DMS114 treated with DMSO at 0.1 percent for 48 hours (cell line): ENCODE measurements around the gene ECEL1.
"Not testable (repeated sequence)": the region's sequence is repeated elsewhere in the genome, so short reads cannot be mapped to it uniquely, and the experiment has no call there.

Experiments
- DNase-seq: peaks from one replicate; lab custom pipeline; 2025; ENCODE audit not compliant: unreplicated experiment; lab: John Stamatoyannopoulos, UW

The ECEL1 gene

DNA sequence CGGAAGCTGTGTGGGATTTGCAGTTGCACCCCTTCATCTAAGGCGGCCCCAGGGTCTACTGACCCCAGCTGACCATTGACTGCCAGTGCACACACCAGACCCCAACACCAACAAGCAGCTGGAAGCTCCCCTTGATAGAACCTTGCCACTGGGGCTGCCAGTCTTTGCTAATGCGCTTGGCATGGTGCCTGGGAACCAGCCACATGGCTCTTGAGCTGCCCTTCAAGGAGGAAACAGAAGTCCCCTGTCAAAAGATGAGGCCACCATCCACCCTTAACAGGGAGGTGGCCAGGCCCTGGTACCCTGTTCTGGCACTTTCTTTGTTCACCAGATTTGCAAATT, 23.1 kb downstream of the ECEL1 start:
- no peak for DNase-seq

DNA sequence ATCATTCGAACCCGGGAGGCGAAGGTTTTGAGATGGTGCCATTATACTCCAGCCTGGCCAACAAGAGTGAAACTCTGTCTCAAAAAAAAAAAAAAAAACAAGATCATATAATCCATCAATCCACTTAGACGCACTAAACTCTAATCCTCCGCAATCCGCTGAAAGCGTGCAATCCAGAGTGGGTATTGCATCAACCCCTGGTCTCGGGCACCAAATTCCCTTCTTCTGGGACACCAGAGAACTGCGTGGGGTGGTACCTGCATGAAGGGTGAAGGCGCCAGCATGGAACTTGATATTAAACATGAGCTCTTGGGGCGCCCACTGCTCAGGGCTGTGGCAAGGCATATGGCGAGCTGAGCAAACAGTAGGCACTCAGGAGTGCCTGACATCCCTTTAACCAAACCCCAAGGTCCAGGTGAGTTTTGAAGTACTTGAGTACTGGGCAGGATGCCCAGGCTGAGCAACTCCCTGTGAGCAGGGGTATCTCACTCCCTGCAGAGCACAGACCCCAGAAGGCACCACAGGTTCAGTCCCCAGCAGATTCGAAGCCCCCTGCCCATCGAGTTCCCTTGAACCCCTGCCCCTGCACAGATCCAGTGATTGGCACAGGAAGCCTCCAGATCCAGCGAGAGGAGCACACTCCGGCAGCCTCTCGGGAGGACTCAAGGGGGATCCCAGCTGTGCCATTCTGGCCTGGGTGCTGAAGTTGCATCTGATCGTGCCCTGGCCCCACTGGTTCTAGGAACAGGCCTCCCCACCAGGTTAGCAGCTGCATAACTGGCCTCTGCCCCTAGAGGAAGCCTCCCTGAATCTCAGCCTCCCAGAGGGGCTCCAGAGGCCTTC, 23.7 kb downstream of the ECEL1 start:
- DNase-seq: no peak

DNA sequence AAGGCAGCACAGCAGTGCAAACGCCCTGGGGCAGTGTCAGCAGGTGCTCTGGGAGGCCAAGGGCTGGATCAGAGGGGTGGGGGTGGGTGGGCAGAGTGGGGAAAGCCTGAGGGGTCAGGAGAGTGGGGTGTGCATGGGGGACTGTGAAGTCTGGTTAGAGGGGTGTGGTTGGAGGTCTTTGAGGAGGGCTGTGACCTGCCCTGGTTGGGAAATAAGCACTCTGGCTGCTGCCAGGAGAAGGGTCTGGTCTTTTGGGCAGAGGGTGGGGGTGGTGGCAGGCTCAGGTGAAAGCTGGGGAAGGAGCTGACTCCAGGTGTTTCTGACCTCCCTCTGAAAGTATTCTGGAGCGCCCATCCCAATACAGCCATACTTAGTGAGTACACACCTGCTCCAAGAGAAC, 27.5 kb downstream of the ECEL1 start:
- DNase-seq: no peak

DNA sequence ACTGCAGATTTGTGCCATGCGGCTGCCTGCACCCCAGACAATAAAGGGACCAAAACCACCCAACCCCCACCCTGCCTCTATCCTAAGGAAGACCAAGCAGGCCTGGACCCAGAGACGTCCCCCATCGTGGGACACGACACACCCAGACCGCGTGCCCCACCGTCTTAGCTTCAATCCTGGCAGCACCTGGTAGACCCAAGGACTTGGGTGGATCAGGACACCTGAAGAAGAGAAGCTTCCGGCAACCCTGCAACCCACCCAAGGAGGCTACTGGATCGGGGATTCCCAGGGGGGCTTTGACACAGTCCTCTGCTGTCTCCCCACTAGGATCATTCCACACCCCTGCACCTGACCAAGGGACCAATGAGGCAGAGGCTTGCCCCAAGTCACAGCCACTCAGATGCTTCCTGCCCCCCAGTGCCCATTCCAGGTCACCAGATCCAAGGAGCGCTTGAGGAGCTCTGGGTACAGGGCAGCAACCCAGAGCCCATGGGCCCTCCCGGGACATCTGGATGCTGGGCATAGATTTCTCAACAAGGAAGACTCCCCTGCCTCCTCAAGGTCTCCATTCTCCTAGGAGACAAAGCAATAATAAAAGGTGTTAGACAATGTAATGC, 28.1 kb downstream of the ECEL1 start:
- DNase-seq: no peak

DNA sequence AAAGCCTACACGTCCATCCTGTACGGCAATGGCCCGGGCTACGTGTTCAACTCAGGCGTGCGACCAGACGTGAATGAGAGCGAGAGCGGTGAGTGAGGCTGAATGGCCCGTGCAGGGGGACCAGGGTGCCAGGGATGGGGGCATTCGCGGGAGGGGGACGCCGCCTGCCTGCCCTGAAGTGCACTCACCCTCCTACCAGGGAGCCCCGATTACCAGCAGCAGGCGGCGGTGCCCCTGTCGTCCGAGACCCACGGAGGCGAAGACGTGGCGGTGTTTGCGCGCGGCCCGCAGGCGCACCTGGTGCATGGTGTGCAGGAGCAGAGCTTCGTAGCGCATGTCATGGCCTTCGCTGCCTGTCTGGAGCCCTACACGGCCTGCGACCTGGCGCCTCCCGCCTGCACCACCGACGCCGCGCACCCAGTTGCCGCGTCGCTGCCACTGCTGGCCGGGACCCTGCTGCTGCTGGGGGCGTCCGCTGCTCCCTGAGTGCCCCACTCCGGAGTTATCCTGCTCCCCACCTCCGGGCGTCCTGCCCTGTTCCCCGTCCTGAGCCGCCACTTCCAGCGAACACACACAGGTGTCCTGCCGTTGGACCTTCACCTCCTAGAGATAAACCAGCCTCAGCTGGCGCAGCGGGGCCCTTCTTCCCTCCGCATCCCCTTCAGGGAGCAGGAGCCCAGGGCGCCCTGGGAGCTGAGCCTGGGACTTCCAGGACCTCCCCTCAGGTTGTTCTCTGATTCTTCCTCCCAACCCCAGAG, 28.8 kb downstream of the ECEL1 start:
- DNase-seq: no peak

DNA sequence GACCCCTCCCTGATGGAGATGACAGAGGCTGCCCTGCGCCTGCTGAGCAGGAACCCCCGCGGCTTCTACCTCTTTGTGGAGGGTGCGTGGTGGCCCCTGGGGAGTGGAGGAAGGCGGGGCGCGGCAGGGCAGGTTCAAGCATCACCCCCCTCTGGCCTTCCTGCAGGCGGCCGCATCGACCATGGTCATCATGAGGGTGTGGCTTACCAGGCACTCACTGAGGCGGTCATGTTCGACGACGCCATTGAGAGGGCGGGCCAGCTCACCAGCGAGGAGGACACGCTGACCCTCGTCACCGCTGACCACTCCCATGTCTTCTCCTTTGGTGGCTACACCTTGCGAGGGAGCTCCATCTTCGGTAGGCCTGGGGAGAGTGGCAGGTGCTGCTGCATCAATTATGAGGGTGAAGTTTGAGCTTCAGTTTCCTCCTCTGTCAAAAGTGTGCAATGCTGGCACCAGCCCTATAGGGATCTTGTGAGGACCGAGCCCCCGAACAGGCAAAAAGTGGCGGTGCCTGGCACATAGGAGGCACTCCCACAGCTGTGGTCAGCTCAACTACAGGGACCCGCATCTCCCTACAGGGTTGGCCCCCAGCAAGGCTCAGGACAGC, 29.5 kb downstream of the ECEL1 start:
- DNase-seq: no peak

DNA sequence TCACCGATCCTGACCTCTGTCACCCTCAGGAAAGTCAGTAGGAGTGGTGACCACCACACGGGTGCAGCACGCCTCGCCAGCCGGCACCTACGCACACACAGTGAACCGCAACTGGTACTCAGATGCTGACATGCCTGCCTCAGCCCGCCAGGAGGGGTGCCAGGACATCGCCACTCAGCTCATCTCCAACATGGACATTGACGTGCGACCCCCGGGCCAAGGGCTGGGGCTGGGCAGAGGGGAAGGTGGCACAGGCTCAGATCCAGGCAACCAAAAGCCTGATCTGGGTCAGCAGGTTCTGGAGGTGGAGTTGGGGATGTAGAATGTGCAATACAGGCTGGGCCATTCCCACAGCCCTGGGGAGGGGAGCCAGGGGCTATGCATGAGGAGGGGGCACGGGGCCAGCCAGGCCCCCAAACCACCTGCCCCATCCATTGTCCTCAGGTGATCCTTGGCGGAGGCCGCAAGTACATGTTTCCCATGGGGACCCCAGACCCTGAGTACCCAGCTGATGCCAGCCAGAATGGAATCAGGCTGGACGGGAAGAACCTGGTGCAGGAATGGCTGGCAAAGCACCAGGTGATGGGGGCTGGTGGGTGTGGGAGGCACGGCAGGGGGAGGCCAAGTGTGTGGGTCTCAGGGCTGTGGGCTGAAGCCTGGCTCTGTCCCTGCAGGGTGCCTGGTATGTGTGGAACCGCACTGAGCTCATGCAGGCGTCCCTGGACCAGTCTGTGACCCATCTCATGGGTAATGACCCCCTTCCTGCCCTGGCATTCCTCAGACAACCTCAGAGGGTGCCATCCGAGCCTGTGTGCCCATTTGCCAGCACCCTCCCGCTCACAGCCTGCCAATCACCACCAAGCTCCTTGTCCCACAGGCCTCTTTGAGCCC, 30.3 kb downstream of the ECEL1 start:
- DNase-seq: no peak

DNA sequence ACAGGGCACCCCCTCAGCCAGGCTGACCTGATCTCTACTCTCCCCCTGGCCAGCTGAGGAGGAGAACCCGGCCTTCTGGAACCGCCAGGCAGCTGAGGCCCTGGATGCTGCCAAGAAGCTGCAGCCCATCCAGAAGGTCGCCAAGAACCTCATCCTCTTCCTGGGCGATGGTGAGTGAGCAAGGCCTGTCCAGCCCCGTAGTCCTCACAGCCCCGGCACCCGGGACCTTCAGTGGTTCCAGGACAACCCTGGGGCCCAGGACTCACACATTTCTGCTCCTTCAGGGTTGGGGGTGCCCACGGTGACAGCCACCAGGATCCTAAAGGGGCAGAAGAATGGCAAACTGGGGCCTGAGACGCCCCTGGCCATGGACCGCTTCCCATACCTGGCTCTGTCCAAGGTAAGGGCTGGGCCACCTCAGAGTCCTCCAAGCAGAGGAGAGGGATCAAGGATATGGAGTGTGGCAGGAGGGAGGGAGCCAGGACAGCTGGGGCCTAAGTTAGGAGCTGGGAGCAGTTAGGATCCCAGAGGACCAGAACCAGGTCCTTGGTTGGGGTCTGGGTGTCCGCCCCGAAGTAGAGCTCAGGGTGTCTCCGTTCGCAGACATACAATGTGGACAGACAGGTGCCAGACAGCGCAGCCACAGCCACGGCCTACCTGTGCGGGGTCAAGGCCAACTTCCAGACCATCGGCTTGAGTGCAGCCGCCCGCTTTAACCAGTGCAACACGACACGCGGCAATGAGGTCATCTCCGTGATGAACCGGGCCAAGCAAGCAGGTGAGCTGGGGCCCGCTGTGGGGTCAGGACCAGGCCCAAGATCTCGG, 31.1 kb downstream of the ECEL1 start:
- DNase-seq: no peak

DNA sequence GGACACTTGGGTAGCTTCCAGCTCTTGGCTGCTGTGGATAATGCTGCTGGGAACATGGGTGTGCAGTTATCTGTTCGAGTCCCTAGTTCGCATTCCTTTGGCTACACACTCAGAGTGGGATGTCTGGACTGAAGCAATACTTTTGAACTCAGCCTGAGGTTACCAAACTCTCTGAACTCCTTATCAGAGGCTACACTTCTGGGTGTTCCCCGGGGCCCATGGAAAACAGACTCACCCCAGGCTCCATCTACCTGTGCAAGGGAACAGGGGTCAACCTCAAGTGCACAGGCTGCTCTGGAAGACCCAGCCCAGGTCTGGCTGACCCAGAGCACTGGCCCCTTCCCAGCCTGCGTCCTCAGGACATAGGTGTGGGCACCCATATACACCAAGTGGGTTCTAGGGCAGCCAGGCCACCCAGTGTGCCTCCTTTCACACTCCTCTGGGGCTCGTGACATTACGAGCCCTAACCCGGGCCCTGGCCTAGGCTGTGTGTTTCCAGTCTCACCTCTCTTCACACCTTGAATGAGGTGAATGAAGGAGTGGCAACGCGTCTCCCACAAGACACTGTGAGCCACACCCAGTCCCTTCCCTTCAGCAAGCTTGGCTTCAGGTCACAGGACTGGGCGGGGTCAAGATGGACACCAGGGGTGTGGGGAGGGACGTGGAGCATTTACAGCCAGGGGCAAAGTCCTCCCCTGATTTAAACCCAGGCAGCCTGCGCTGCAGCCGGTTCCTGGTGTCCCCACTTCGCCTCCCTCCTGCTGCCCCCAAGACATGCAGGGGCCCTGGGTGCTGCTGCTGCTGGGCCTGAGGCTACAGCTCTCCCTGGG, 32.0 kb downstream of the ECEL1 start, which contains the start of gene ALPI:
TSS of gene ALPI (plus strand) at position 728 of the 830 bp plus-strand sequence. CDS start at position 775, 47 bp downstream.
- no peak for DNase-seq

DNA sequence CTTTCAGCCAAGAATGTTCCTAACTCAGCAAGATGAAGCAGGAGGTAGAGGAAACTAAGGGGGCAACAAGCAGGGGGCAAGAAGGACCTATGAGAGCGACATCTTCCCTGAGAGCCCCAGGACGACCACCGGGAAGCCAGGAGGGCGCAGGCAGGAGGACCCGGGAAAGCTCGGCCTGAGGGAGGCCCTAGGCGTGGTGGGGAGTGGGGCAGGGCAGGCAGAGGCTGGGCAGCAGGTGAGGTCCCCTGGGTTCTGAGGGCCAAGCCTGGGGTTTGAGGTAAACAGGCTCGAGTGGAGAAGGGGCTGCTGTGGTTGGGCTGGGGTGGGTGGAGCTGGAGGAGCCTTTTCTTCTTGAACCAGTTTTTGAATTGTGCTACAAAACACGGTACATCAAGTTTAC, 33.0 kb downstream of the ECEL1 start:
- no peak for DNase-seq

DNA sequence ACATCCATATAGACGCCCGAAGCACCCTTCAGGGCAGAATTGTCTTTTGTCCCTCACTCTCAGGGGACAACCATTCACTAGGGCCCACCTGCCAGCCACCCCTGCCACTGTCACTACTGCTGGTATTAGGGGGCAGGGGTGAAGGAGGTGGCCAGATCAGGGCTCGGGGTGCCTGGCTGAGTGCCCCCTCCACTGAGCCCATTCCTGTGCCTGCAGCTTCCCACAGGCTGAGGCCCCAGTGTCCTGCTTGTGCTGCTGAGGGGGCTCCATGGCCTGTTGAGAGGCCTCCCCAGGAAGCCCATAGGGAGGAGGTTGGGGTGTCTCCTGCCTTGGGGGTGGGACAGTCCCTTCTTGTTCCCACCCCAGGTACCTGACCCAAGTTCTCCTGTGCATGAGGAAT, 36.0 kb downstream of the ECEL1 start:
- not testable (repeated sequence) for DNase-seq

DNA sequence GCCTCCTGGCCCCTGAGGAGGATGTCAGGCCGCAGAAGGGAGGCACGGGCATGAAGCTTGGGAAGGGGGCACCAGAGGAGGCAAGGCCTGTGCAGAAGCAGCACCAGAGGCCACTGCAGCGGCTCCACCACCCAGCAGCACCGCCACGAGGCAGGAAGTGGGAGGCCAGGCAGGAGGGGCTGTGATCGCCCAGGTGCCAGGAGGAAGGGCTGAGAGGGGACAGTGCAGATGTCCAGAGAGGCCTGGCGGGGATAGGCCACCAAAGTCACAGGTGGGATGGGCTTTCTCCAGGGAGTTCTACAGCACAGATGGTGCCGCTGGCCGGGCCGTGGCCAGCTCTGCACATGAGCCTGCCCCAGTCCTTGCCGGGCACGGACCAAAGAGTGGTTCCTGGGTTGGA, 37.7 kb downstream of the ECEL1 start:
- no peak for DNase-seq

DNA sequence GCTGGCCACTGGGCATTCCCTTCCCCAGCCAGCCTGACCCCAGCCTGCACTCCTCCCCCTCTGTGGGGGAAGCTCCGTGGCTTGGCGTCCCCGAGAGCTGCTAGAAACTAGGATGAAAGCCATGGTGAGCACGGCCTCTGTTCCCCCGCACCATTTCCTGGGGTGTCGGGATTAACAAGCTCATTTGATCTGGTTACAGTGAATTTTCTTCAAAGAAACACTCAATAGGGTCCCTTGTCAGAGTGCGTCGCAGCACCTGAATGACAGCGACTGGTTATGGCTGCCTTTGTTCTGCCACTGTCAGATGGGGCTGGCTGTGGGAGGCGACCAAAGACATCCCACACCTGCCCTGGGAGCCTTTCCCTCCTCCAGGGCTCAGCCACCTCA, 39.3 kb downstream of the ECEL1 start:
- DNase-seq: no peak

DNA sequence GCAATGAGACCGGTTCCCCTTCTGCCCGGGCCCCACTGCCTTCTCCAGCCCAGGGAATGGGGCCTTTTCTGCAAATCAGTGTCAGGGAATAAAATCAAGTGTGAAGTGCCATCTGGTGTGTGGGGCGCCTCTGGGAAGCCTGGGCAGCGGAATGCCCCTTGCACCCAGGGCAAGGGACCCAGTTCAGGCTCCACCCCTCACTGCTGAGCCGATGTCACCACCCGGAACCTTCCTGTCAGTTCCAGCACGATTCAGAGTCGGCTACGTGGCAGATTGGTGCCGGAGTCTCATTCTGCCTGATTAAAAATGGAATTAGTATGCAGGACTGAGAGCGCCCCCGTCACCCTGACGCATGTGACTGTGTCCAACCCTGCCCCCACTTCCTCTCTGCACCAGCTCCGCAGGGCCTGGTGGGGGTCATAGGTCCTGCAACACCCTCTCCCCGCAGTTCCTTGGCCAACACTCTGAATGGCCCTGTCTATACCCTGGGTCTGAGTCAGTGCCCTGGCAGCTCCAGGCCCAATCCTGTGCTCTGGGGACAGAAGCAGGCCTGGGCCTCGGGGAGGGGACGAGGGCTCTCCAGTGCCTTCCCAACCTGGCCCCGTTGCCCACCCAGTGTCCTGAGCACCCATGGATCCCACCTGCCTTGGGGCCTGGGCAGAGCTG, 39.9 kb downstream of the ECEL1 start:
- no peak for DNase-seq

DNA sequence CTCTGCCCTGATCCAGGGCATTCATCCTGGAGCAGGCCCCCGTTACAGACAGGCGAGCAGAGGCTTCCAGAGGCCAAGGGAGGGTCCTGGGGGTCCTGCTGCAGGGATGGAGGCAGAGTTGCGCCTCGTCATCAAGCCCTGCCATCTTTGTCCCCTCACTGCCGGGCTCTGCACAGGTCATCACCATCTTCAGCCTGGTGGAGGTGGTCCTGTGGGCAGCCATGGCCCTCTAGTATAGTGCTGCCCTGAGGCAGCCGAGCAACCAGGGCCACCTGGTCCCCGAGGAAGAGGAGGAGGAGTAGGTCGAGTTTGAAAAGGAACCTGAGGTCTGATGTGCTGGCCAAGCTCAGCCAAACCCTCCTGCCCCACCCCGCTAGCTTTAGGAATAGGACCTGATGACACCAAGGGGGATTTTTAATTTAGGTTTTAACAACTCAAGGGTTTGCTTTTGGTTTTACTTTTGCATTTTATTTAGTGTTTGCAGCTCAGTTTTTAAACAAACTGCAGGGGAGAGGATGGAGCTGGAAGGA, 40.5 kb downstream of the ECEL1 start:
- no peak for DNase-seq

DNA sequence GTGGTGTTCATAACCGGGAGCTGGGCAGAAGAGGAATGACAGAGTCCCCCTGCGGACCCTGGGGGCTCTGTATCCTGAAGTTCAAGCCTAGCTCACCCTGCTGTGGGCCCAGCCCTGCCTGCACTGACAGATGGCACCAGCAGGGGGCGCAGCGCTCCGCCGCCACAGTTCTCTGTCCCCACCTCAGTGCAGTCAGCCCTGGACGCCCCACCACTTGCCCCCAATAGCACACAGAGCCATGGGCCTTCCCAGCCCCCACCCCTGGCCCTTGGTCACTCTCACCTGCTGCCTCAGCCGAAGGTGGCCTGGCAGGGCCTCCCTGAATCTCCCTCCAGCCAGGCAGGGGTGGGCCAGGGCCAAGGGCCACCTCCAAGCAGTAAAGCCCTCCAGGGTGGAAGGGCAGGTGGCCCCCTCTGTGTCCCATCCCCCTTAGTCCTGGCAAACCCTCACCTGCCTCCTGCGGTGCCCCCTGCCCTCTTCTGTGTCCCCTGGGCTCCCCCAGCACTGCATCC, 41.3 kb downstream of the ECEL1 start:
- DNase-seq: not testable (repeated sequence)

DNA sequence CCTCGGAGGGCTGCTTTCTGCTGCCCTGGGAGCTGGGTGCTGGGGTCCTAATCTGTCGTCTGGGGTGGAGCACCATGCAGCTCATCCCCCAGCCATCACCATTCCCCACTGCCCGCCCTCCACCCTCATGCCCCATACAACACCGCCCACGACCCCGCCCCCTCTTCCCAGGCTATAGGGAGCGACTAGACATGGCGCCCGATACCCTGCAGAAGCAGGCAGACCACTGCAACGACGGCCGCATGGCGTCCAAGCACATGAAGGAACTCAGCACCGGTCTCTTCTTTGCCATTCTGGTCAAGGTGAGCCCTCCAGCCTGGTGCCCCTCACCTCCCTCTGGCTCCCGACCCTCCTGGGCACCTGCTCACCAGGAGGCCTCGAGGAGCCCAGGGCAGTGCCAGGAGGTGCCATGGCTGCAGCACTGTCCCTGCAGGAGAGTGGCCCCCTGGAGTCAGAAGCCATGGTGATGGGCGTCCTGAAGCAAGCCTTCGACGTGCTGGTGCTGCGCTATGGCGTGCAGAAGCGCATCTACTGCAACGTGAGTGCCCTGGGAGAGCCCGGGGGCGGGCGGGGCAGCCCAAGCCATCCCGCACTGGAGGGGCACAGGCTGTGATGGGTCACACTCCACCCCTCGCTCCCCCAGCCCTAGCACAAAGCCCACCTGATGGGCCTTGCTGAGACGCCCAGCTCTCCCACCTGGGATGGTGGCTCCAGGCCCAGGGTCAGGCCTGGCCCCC, 42.3 kb downstream of the ECEL1 start:
- not testable (repeated sequence) for DNase-seq
